Prostate gland (tissue), 2 donors: Measurements from ENCODE around the gene SMIM12. TPM values are rescaled to one million over a fixed set of nuclear protein-coding genes. Genes with fewer than 3 reads are reported as not detected.

Source experiments
- DNase-seq: peaks from one replicate; pipeline ENCODE4 v3.0.0-alpha.2; 2019; ENCODE audit warnings: low spot score
- H3K27ac ChIP-seq, 2 donors: fragments of 200-600 bp; sonication (generic); 2 replicates each; pipeline ENCODE4 v1.5.1; 2017 to 2019
- H3K27me3 ChIP-seq: fragments of 200-600 bp; sonication (generic); replicated peaks from 2 replicates; pipeline ENCODE4 v1.5.1; 2019; ENCODE audit not compliant: insufficient read depth
- H3K36me3 ChIP-seq, 2 donors: fragments of 200-600 bp; sonication (generic); 1 replicate in 1 of 2; 2 replicates in 1 of 2; pipeline versions ENCODE4 v1.5.1 to v1.8.1; 2017 to 2019
- H3K4me1 ChIP-seq: fragments of 200-600 bp; sonication (generic); replicated peaks from 2 replicates; pipeline ENCODE4 v1.5.1; 2019
- H3K4me3 ChIP-seq, 2 donors: fragments of 200-600 bp; sonication (generic); 2 replicates each; pipeline ENCODE4 v1.5.1; 2017 to 2019
- H3K9me3 ChIP-seq: fragments of 200-600 bp; sonication (generic); 2 replicates; pipeline ENCODE4 v1.5.1; 2017
- POLR2A ChIP-seq: fragments of 450-650 bp; IDR thresholded peaks from one replicate; pipeline ENCODE4 v1.6.1; 2016; ENCODE audit warnings: antibody characterized with exemption, mild to moderate bottlenecking
- POLR2AphosphoS5 ChIP-seq: sonication (generic); formaldehyde crosslinking; IDR thresholded peaks from one replicate; pipeline ENCODE4 v1.6.1; 2017; ENCODE audit warnings: antibody characterized with exemption
- WGBS: methylation state at CpG from one replicate; pipeline ENCODE4 v1.1.5; 2018; 5-methylcytosine and 5-hydroxymethylcytosine counted together
- intact Hi-C: fragments of 100-400 bp; cut with DNase I; formaldehyde crosslinking; loops from one replicate; pipeline ENCODE4 v1.14.2; 2022
- total RNA-seq, 2 donors: library from RNA; depleted of rRNA; stranded (reverse); fragments of >200 nt; gene quantifications; one replicate each; pipeline ENCODE4 v1.1.0, GENCODE V29; 2016
- TF ChIP-seq, protein P1 (sequence below), 4 experiments: fragments of 200-600 bp in 2 of 4; fragments of 450-650 bp in 2 of 4; sonication (generic) in 2 of 4; IDR thresholded peaks; 1 replicate in 3 of 4; 2 replicates in 1 of 4; pipeline ENCODE4 v1.5.1; 2016 to 2019; ENCODE audit warnings: antibody characterized with exemption in 4 of 4, mild to moderate bottlenecking in 2 of 4, moderate library complexity in 2 of 4

SMIM12 gene, protein sequence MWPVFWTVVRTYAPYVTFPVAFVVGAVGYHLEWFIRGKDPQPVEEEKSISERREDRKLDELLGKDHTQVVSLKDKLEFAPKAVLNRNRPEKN
- 10 to 100 TPM; 10.7 to 29.6 TPM for total RNA-seq

GRCh38 chr1:34859446-34860200 lies at the start of gene SMIM12:
Gene SMIM12 (minus strand): TSS chr1:34859749. CDS start chr1:34855977, 3,772 bp downstream.
- peaks cover 14% of the 10 kb centered on the region for H3K4me1 ChIP-seq
- no peaks in the 10 kb centered on the region for H3K27me3 ChIP-seq
- peak within 1 kb of the TSS; percentile 53 to 57 for H3K4me3 ChIP-seq
- intact Hi-C loops: no loop called here
- WGBS: under 1% methylated on average over 47 of the region's 47 CpGs
- no peaks in the 10 kb centered on the region for H3K9me3 ChIP-seq
- peak within 1 kb of the TSS; percentile 25 to 61 for H3K27ac ChIP-seq
- peak; percentile 82 for DNase-seq
- H3K36me3 ChIP-seq: no peaks in the 10 kb centered on the region
- TF ChIP-seq, protein P1, sequence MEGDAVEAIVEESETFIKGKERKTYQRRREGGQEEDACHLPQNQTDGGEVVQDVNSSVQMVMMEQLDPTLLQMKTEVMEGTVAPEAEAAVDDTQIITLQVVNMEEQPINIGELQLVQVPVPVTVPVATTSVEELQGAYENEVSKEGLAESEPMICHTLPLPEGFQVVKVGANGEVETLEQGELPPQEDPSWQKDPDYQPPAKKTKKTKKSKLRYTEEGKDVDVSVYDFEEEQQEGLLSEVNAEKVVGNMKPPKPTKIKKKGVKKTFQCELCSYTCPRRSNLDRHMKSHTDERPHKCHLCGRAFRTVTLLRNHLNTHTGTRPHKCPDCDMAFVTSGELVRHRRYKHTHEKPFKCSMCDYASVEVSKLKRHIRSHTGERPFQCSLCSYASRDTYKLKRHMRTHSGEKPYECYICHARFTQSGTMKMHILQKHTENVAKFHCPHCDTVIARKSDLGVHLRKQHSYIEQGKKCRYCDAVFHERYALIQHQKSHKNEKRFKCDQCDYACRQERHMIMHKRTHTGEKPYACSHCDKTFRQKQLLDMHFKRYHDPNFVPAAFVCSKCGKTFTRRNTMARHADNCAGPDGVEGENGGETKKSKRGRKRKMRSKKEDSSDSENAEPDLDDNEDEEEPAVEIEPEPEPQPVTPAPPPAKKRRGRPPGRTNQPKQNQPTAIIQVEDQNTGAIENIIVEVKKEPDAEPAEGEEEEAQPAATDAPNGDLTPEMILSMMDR (IDR thresholded peaks at IDR 0.05): peak; percentile 68 to 92 (median 86)
- peak; percentile 92 for TF ChIP-seq POLR2AphosphoS5
- TF ChIP-seq POLR2A: peak; percentile 62

- TF ChIP-seq POLR2A (no peak), POLR2AphosphoS5 (no peak)
- TF ChIP-seq, protein P1 (IDR thresholded peaks at IDR 0.05): no peak
- Histone ChIP-seq H3K4me3 (no peak overlapping the region), H3K36me3 (no peaks in the 10 kb centered on the region), H3K27ac (no peak overlapping the region), H3K27me3 (no peaks in the 10 kb centered on the region), H3K9me3 (no peaks in the 10 kb centered on the region), H3K4me1 (no peaks in the 10 kb centered on the region)
- intact Hi-C loops: no loop called here
- 78% methylated on average over 3 of the region's 3 CpGs for WGBS
- no peak for DNase-seq
Measured at GRCh38 chr1:34908369-34908768, 48.8 kb upstream of the SMIM12 start.

DNA sequence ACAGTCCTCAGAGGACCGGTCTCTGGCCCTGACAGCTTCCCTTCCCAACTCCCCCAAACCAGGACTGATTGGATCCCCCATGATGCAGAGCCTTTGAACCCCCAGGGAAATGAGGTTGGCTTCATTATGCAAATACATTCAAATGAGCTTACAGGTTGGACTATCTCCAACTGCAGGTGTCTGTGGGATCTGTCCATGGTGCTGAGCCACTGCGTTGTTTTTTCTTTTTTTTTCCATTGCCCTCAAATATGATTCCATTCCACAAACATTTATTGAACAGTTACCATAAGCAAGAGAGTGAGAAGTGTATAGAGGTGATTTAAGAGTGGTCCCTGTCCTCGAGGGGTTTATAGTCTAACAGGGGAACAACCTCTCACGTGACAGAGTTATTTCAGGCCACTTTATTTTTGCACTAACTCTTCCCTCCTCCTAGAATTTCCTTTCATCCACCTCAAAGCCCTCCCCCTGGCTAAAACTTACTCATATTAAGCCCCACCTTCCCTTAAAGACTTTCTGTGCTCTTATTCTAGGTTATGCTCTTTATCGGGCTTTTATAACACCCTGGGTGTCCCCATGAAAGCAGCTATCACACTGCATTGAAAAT lies 48.0 kb upstream of the SMIM12 start:
- Histone ChIP-seq H3K4me3 (no peak overlapping the region), H3K27me3 (no peaks in the 10 kb centered on the region), H3K9me3 (no peaks in the 10 kb centered on the region), H3K27ac (no peak overlapping the region), H3K36me3 (no peaks in the 10 kb centered on the region), H3K4me1 (no peaks in the 10 kb centered on the region)
- intact Hi-C loops: no loop called here
- TF ChIP-seq, protein P1 (IDR thresholded peaks at IDR 0.05): no peak
- no peak for TF ChIP-seq POLR2AphosphoS5
- TF ChIP-seq POLR2A: no peak
- WGBS: 59% methylated on average over 5 of the region's 5 CpGs
- DNase-seq: no peak

DNA sequence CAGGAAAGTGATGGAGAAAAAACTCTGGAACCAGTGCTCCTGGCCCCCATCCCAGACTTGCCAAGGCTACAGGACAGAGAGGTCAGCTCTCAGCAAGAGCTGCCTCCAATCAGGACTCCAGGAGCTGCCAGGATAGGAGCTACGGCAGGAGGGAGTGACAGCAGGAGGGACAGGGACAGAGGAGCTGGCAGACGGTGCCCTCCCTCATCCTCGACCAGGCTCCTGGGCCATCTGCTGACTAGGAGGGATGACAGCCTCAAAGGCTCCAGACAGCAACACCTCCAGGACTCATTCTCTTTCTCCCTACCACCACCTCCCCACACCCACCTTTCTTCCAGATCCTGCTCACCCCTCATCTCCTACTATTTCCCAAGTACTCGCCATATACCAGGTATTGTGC lies 47.2 kb upstream of the SMIM12 start:
- no peak for DNase-seq
- no peaks in the 10 kb centered on the region for H3K9me3 ChIP-seq
- no peaks in the 10 kb centered on the region for H3K36me3 ChIP-seq
- TF ChIP-seq POLR2A (no peak), POLR2AphosphoS5 (no peak)
- TF ChIP-seq, protein P1 (IDR thresholded peaks at IDR 0.05): no peak
- H3K4me1 ChIP-seq: no peaks in the 10 kb centered on the region
- no peaks in the 10 kb centered on the region for H3K27me3 ChIP-seq
- intact Hi-C loops: no loop called here
- no peak overlapping the region for H3K4me3 ChIP-seq
- WGBS: 55% methylated on average over 4 of the region's 4 CpGs
- no peak overlapping the region for H3K27ac ChIP-seq

DNA sequence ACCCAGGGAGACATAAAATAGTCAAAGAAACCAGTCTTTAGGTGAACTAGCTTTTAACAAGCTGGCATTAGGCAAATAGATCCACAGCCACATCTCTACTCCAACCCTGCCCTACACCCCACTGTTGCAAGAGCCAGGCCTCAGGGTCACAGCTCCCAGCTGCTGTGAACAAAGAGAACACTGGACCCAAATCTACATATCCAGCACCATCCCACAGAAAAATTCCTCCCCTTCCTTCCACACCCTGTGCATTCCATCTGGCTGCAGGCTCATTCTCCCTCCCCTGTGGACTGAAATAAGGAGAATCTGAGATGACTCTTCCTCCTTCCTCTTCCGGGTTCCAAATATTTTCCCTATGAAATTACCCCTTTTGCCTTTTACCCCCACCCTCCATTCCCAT lies 46.7 kb upstream of the SMIM12 start:
- 83% methylated on average over 1 of the region's 1 CpG for WGBS
- Histone ChIP-seq H3K4me3 (no peak overlapping the region), H3K9me3 (no peaks in the 10 kb centered on the region), H3K36me3 (no peaks in the 10 kb centered on the region), H3K27me3 (no peaks in the 10 kb centered on the region), H3K4me1 (no peaks in the 10 kb centered on the region), H3K27ac (no peak overlapping the region)
- intact Hi-C loops: no loop called here
- TF ChIP-seq, protein P1 (IDR thresholded peaks at IDR 0.05): no peak
- no peak for TF ChIP-seq POLR2A
- TF ChIP-seq POLR2AphosphoS5: no peak
- DNase-seq: no peak
